HepG2 (cell line): ENCODE data around the gene JAGN1. TPM values are rescaled to one million over a fixed set of nuclear protein-coding genes. Genes with fewer than 3 reads are reported as not detected.

Source experiments
- ATAC-seq: fragments of 200-7000 bp; cut with Tn5 transposase; 3 replicates; pipeline ENCODE4 v1.9.1; 2020; ENCODE audit warnings: mild to moderate bottlenecking, moderate library complexity
- BruUV-seq: library from RNA; stranded (reverse); fragments of 400-500 nt; replicated peaks from 2 replicates; lab custom pipeline; 2021; lab: Mats Ljungman, UMichigan
- CTCF ChIA-PET: fragments of 300-600 bp; formaldehyde crosslinking; extraction: SDS; loops from one replicate; lab custom pipeline; 2021; ENCODE audit warnings: low total read pairs, inconsistent platforms, low intra/inter-chr PET ratio; lab: Yijun Ruan, JAX
- POLR2A ChIA-PET: fragments of 350-600 bp; sonication (Branson Sonifier 250); formaldehyde crosslinking; loops from one replicate; lab custom pipeline; 2020; ENCODE audit warnings: antibody characterized with exemption, inconsistent platforms; lab: Yijun Ruan, JAX
- DNase-seq: peaks from one replicate; pipeline ENCODE4 v3.0.0-alpha.2; 2015; ENCODE audit warnings: low spot score
- FAIRE-seq: peaks from 3 replicates; lab custom pipeline; 2011; peaks lifted over from hg19 to GRCh38; lab: Jason Lieb, UNC
- H2AFZ ChIP-seq: one replicate; pipeline ENCODE4 v1.6.1; 2011; ENCODE audit warnings: low read length, inconsistent platforms
- H3K27ac ChIP-seq: fragments of 300-600 bp; 3 replicates; pipeline ENCODE4 v1.8.0; 2011; ENCODE audit warnings: mixed run types, mild to moderate bottlenecking, mixed read lengths, low read length, inconsistent platforms; ENCODE audit not compliant: insufficient read depth; ENCODE audit errors: extremely low read length
- H3K27me3 ChIP-seq, 2 experiments: fragments of 200-600 bp in 1 of 2; 2 replicates in 1 of 2; 3 replicates in 1 of 2; pipeline versions ENCODE4 v1.6.0 to v1.8.0; 2011; ENCODE audit warnings: low read length in 2 of 2, mild to moderate bottlenecking in 2 of 2, moderate library complexity in 2 of 2, inconsistent platforms in 1 of 2; ENCODE audit not compliant: insufficient read depth in 2 of 2, control insufficient read depth in 1 of 2
- H3K36me3 ChIP-seq, 2 experiments: fragments of 200-600 bp in 1 of 2; replicated peaks in 1 of 2; 2 replicates in 1 of 2; 3 replicates in 1 of 2; pipeline versions ENCODE4 v1.5.1 to v1.8.0; 2011; ENCODE audit warnings: low read length in 2 of 2, inconsistent platforms in 1 of 2; ENCODE audit not compliant: insufficient read depth in 2 of 2, control insufficient read depth in 1 of 2
- H3K4me1 ChIP-seq: 2 replicates; pipeline ENCODE4 v1.5.1; 2012; ENCODE audit warnings: low read length, inconsistent platforms; ENCODE audit not compliant: insufficient read depth
- H3K4me2 ChIP-seq: 2 replicates; pipeline ENCODE4 v1.6.0; 2011; ENCODE audit warnings: low read depth, low read length, inconsistent platforms
- H3K4me3 ChIP-seq, 3 experiments: fragments of 200-600 bp in 1 of 3; sonication (generic), shearing (Covaris generic) in 1 of 3; replicated peaks in 1 of 3; 2 replicates each; pipeline ENCODE4 v1.5.1; 2011 to 2016; ENCODE audit warnings: low read length in 3 of 3, inconsistent platforms in 2 of 3, low read depth in 2 of 3, mild to moderate bottlenecking in 2 of 3, control low read depth in 1 of 3, mixed read lengths in 1 of 3; ENCODE audit not compliant: insufficient read depth in 1 of 3
- H3K79me2 ChIP-seq: one replicate; pipeline ENCODE4 v1.6.1; 2011; ENCODE audit warnings: low read length, inconsistent platforms; ENCODE audit not compliant: insufficient read depth
- H3K9ac ChIP-seq: 2 replicates; pipeline ENCODE4 v1.6.0; 2011; ENCODE audit warnings: mild to moderate bottlenecking, low read depth, low read length, inconsistent platforms; ENCODE audit not compliant: insufficient read depth
- H3K9me3 ChIP-seq: 2 replicates; pipeline ENCODE4 v1.5.1; 2012; ENCODE audit warnings: mild to moderate bottlenecking, low read length
- H4K20me1 ChIP-seq: 2 replicates; pipeline ENCODE4 v1.6.0; 2011; ENCODE audit warnings: inconsistent platforms, mild to moderate bottlenecking, low read length, moderate library complexity; ENCODE audit not compliant: insufficient read depth
- AKAP8 ChIP-seq: sonication (generic); formaldehyde crosslinking; IDR thresholded peaks from 2 replicates; pipeline ENCODE4 v1.5.1; 2020; ENCODE audit warnings: mild to moderate bottlenecking, missing genetic modification reagents
- CHD2 ChIP-seq: IDR thresholded peaks from 2 replicates; pipeline ENCODE4 v1.6.1; 2011; ENCODE audit warnings: low read depth, low read length, improper control_type of control experiment
- SIX1 ChIP-seq: sonication (generic); formaldehyde crosslinking; IDR thresholded peaks from 2 replicates; pipeline ENCODE4 v1.4.0; 2020; ENCODE audit warnings: missing genetic modification reagents, borderline replicate concordance
- SNRNP70 ChIP-seq: fragments of 200-400 bp; formaldehyde crosslinking; IDR thresholded peaks from 2 replicates; pipeline ENCODE4 v1.6.1; 2017; ENCODE audit warnings: mild to moderate bottlenecking, low read depth, low read length, moderate library complexity
- STAG1 ChIP-seq: sonication (generic); formaldehyde crosslinking; IDR thresholded peaks from 2 replicates; pipeline ENCODE4 v1.4.0; 2020; ENCODE audit warnings: missing genetic modification reagents
- USF2 ChIP-seq, 2 experiments: sonication (generic) in 1 of 2; formaldehyde crosslinking in 1 of 2; IDR thresholded peaks; 2 replicates each; pipeline versions ENCODE4 v1.5.1 to v1.6.1; 2011 to 2020; ENCODE audit warnings: borderline replicate concordance in 1 of 2, low read depth in 1 of 2, low read length in 1 of 2, mild to moderate bottlenecking in 1 of 2, missing genetic modification reagents in 1 of 2, moderate library complexity in 1 of 2
- ZFP37 ChIP-seq: sonication (generic); formaldehyde crosslinking; IDR thresholded peaks from 2 replicates; pipeline ENCODE4 v1.4.0; 2020; ENCODE audit warnings: missing genetic modification reagents, borderline replicate concordance
- ZFP62 ChIP-seq: sonication (generic); formaldehyde crosslinking; IDR thresholded peaks from 2 replicates; pipeline ENCODE4 v1.4.0; 2020; ENCODE audit warnings: missing genetic modification reagents
- ZFY ChIP-seq: sonication (generic); formaldehyde crosslinking; IDR thresholded peaks from 2 replicates; pipeline ENCODE4 v1.4.0; 2020; ENCODE audit warnings: missing genetic modification reagents
- ZNF496 ChIP-seq: sonication (generic); formaldehyde crosslinking; IDR thresholded peaks from 2 replicates; pipeline ENCODE4 v1.8.1; 2023; ENCODE audit warnings: mild to moderate bottlenecking, moderate library complexity, missing genetic modification reagents; ENCODE audit not compliant: insufficient replicate concordance
- ZNF558 ChIP-seq: sonication (generic); formaldehyde crosslinking; IDR thresholded peaks from 2 replicates; pipeline ENCODE4 v1.9.0; 2022; ENCODE audit warnings: mild to moderate bottlenecking, missing genetic modification reagents, borderline replicate concordance
- ZNF781 ChIP-seq: sonication (generic); formaldehyde crosslinking; IDR thresholded peaks from 2 replicates; pipeline ENCODE4 v1.5.1; 2020; ENCODE audit warnings: borderline replicate concordance, mild to moderate bottlenecking, missing genetic modification reagents; ENCODE audit errors: not compliant biosample characterization
- ZNF782 ChIP-seq: sonication (generic); formaldehyde crosslinking; IDR thresholded peaks from 2 replicates; pipeline ENCODE4 v1.4.0; 2020; ENCODE audit warnings: missing genetic modification reagents, mild to moderate bottlenecking, borderline replicate concordance
- ZNF891 ChIP-seq: sonication (generic); formaldehyde crosslinking; IDR thresholded peaks from 2 replicates; pipeline ENCODE4 v1.5.0; 2020; ENCODE audit warnings: mild to moderate bottlenecking, missing genetic modification reagents
- WGBS: methylation state at CpG from one replicate; pipeline ENCODE4 v1.1.6; 2017; ENCODE audit warnings: low lambda C conversion rate; 5-methylcytosine and 5-hydroxymethylcytosine counted together
- in situ Hi-C: cut with HindIII; loops from 2 replicates; pipeline ENCODE4 v1.10.0; 2017; ENCODE audit warnings: low pct_unique_long_range_greater_than_20kb; ENCODE audit not compliant: extremely low pct_ligation_motif_present
- intact Hi-C: fragments of 100-400 bp; cut with micrococcal nuclease; formaldehyde crosslinking; loops from one replicate; pipeline ENCODE4 v1.10.0; 2022; ENCODE audit not compliant: unreplicated experiment
- polyA plus RNA-seq, 8 experiments: library from polyadenylated mRNA; depleted of rRNA in 3 of 8; stranded (reverse) in 7 of 8; unstranded in 1 of 8; fragments of >200 nt; fragmentation: Illumina TruSeq in 4 of 8; extraction: Trizol in 4 of 8; gene quantifications; 2 replicates each; pipeline versions ENCODE4 v1.2.1 to v1.2.3, GENCODE V29; 2011 to 2016; ENCODE audit warnings: low read depth in 4 of 8, missing spikeins in 1 of 8, mixed read lengths in 1 of 8; ENCODE audit not compliant: insufficient read depth in 1 of 8
- total RNA-seq, 5 experiments: library from RNA; depleted of rRNA; stranded (reverse); fragments of >200 nt; fragmentation: Illumina TruSeq; extraction: Trizol; gene quantifications; 2 replicates each; pipeline ENCODE4 v1.2.3, GENCODE V29; 2016; ENCODE audit warnings: low read depth in 1 of 5
- TF ChIP-seq, protein P1 (sequence below): sonication (generic); formaldehyde crosslinking; IDR thresholded peaks from 2 replicates; pipeline ENCODE4 v1.5.0; 2020; ENCODE audit warnings: mild to moderate bottlenecking, missing genetic modification reagents, borderline replicate concordance
- TF ChIP-seq, protein P2 (sequence below): sonication (generic); formaldehyde crosslinking; IDR thresholded peaks from 2 replicates; pipeline ENCODE4 v1.8.1; 2022; ENCODE audit warnings: mild to moderate bottlenecking, missing genetic modification reagents

The JAGN1 gene
- total and polyA plus RNA-seq, 2 of the 13 experiments (the other 11 are each of a cell fraction or from before 2014, with no cell fraction given): 49.9 to 50.9 TPM

DNA sequence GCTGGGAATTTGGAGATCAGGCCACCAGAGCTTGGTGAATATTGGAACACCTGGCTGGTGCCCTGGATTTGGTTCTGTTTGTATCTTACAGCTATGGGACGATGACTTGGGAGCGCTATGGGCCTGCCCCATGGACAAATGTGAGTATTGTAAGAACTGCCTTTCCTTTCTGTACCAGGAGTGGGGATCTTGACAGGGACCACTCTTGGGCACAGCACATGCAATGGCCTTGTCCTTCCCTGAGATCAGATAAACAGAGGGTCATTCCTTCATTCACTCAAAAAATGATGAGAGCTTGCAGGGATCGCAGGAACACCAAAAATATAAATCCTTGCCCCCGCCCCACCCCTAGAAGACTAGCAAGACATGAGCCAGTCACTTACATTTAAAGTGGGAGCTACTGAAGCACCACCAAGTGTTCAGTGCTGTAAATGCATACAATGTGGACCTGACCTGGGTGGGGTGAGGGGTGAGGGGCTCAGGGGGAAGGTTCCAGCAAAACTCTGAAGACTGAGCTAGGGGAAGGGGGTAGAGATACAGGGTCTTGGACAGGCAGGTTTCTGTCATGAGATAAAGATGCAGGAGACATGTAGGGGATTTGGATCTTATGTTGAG, 40.5 kb downstream of the JAGN1 start:
- H3K4me3 ChIP-seq: no peak overlapping the region
- no peak overlapping the region for H3K4me2 ChIP-seq
- no peaks in the 10 kb centered on the region for H4K20me1 ChIP-seq
- H3K79me2 ChIP-seq: peaks cover 20% of the 10 kb centered on the region
- H3K9me3 ChIP-seq: no peaks in the 10 kb centered on the region
- CTCF ChIA-PET: interaction anchor here (0.7 kb wide), 1 partner anchor 68 kb away, joined by 3 read pairs; no protein-coding TSS in a partner anchor
- H3K27me3 ChIP-seq: no peaks in the 10 kb centered on the region
- peaks cover 0 to 4% of the 10 kb centered on the region in 2 experiments; a peak in 2 of 5 replicates for H3K36me3 ChIP-seq
- H3K9ac ChIP-seq: no peak overlapping the region
- no peak overlapping the region for H2AFZ ChIP-seq
- in situ Hi-C loops: no loop called here
- DNase-seq (peak; percentile 19), ATAC-seq (no peak), FAIRE-seq (no peak)
- no TSS peak for BruUV-seq
- H3K4me1 ChIP-seq: peaks cover 31% of the 10 kb centered on the region
- no peak overlapping the region for H3K27ac ChIP-seq
- POLR2A ChIA-PET: interaction anchor here (2.3 to 7.6 kb wide), 4 partner anchors 16 to 74 kb away, joined by 5 to 124 read pairs (median 86); partner anchors contain the start of genes IL17RC and IL17RE
- 88% methylated on average over 2 of the region's 4 CpGs for WGBS
- intact Hi-C loops: loop anchor here (5.0 kb wide), 1 partner anchor 34 kb away; no protein-coding TSS in a partner anchor
- TF ChIP-seq ZNF558 (CRISPR knock-in tag) (no peak), ZFP37 (CRISPR knock-in tag) (no peak), ZFP62 (CRISPR knock-in tag) (no peak), ZNF782 (CRISPR knock-in tag) (no peak), ZFY (no peak), USF2 (IDR thresholded peaks at IDR 0.05; ENCODE audit: low read depth, low read length) (no peak), USF2 (CRISPR knock-in tag; IDR thresholded peaks at IDR 0.05; ENCODE audit: borderline replicate concordance) (no peak), SIX1 (CRISPR knock-in tag) (no peak), CHD2 (no peak), ZNF496 (CRISPR knock-in tag) (no peak), SNRNP70 (no peak), ZNF781 (CRISPR knock-in tag) (no peak), ZNF891 (CRISPR knock-in tag) (no peak), STAG1 (CRISPR knock-in tag) (peak; percentile 45), AKAP8 (CRISPR knock-in tag) (no peak)
- TF ChIP-seq, protein P1, sequence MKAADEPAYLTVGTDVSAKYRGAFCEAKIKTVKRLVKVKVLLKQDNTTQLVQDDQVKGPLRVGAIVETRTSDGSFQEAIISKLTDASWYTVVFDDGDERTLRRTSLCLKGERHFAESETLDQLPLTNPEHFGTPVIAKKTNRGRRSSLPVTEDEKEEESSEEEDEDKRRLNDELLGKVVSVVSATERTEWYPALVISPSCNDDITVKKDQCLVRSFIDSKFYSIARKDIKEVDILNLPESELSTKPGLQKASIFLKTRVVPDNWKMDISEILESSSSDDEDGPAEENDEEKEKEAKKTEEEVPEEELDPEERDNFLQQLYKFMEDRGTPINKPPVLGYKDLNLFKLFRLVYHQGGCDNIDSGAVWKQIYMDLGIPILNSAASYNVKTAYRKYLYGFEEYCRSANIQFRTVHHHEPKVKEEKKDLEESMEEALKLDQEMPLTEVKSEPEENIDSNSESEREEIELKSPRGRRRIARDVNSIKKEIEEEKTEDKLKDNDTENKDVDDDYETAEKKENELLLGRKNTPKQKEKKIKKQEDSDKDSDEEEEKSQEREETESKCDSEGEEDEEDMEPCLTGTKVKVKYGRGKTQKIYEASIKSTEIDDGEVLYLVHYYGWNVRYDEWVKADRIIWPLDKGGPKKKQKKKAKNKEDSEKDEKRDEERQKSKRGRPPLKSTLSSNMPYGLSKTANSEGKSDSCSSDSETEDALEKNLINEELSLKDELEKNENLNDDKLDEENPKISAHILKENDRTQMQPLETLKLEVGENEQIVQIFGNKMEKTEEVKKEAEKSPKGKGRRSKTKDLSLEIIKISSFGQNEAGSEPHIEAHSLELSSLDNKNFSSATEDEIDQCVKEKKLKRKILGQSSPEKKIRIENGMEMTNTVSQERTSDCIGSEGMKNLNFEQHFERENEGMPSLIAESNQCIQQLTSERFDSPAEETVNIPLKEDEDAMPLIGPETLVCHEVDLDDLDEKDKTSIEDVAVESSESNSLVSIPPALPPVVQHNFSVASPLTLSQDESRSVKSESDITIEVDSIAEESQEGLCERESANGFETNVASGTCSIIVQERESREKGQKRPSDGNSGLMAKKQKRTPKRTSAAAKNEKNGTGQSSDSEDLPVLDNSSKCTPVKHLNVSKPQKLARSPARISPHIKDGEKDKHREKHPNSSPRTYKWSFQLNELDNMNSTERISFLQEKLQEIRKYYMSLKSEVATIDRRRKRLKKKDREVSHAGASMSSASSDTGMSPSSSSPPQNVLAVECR (CRISPR knock-in tag): no peak
- TF ChIP-seq, protein P2, sequence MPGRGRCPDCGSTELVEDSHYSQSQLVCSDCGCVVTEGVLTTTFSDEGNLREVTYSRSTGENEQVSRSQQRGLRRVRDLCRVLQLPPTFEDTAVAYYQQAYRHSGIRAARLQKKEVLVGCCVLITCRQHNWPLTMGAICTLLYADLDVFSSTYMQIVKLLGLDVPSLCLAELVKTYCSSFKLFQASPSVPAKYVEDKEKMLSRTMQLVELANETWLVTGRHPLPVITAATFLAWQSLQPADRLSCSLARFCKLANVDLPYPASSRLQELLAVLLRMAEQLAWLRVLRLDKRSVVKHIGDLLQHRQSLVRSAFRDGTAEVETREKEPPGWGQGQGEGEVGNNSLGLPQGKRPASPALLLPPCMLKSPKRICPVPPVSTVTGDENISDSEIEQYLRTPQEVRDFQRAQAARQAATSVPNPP (CRISPR knock-in tag): no peak
